Spleen (tissue), 11 donors: ENCODE measurements around the gene PTGER1. TPM values are rescaled to one million over a fixed set of nuclear protein-coding genes. Genes with fewer than 3 reads are reported as not detected.
"Not testable (repeated sequence)": the region's sequence is repeated elsewhere in the genome, so short reads cannot be mapped to it uniquely, and the experiment has no call there.

Experiments used
- DNase-seq: peaks from one replicate; pipeline ENCODE4 v3.0.0-alpha.2; 2020
- H3K27ac ChIP-seq, 8 donors: fragments of 200-600 bp; sonication (generic) in 7 of 8; 1 replicate in 4 of 8; 2 replicates in 4 of 8; pipeline versions ENCODE4 v1.5.0 to v1.8.0; 2016 to 2021; ENCODE audit warnings: inconsistent platforms in 4 of 8, mild to moderate bottlenecking in 4 of 8, moderate library complexity in 1 of 8
- H3K27me3 ChIP-seq, 7 donors: fragments of 200-600 bp; sonication (generic) in 6 of 7; replicated peaks in 1 of 7; 1 replicate in 4 of 7; 2 replicates in 3 of 7; pipeline versions ENCODE4 v1.5.0 to v1.8.0; 2016 to 2021; ENCODE audit warnings: inconsistent platforms in 3 of 7, mild to moderate bottlenecking in 1 of 7
- H3K36me3 ChIP-seq, 6 donors: fragments of 200-600 bp; sonication (generic) in 5 of 6; 1 replicate in 4 of 6; 2 replicates in 2 of 6; pipeline versions ENCODE4 v1.5.0 to v1.8.0; 2016 to 2021; ENCODE audit warnings: inconsistent platforms in 2 of 6
- H3K4me1 ChIP-seq, 6 donors: fragments of 200-600 bp; sonication (generic) in 5 of 6; 1 replicate in 3 of 6; 2 replicates in 3 of 6; pipeline versions ENCODE4 v1.5.0 to v1.8.0; 2016 to 2021; ENCODE audit warnings: inconsistent platforms in 3 of 6
- H3K4me3 ChIP-seq, 8 donors: fragments of 200-600 bp; sonication (generic) in 7 of 8; 1 replicate in 4 of 8; 2 replicates in 4 of 8; pipeline versions ENCODE4 v1.5.0 to v1.8.0; 2016 to 2021; ENCODE audit warnings: inconsistent platforms in 4 of 8, mild to moderate bottlenecking in 4 of 8, moderate library complexity in 2 of 8
- H3K9me3 ChIP-seq, 8 donors: fragments of 200-600 bp; sonication (generic) in 7 of 8; 1 replicate in 4 of 8; 2 replicates in 4 of 8; pipeline versions ENCODE4 v1.5.0 to v1.8.0; 2016 to 2021; ENCODE audit warnings: inconsistent platforms in 4 of 8
- CTCF ChIP-seq, 11 experiments: fragments of 200-600 bp in 7 of 11; fragments of 450-650 bp in 4 of 11; sonication (generic) in 4 of 11; IDR thresholded peaks in 8 of 11; conservative IDR thresholded peaks in 3 of 11; 1 replicate in 7 of 11; 2 replicates in 4 of 11; pipeline versions ENCODE4 v1.4.0 to v1.8.0; 2016 to 2021; ENCODE audit warnings: antibody characterized with exemption in 11 of 11, inconsistent platforms in 4 of 11, mild to moderate bottlenecking in 1 of 11
- POLR2A ChIP-seq, 3 donors: fragments of 450-650 bp; IDR thresholded peaks; one replicate each; pipeline ENCODE4 v1.5.1; 2017; ENCODE audit warnings: antibody characterized with exemption in 3 of 3, mild to moderate bottlenecking in 1 of 3
- POLR2AphosphoS5 ChIP-seq, 3 donors: sonication (generic); formaldehyde crosslinking; IDR thresholded peaks; one replicate each; pipeline ENCODE4 v1.5.1; 2017; ENCODE audit warnings: antibody characterized with exemption in 3 of 3
- WGBS, 5 donors: extraction: QIAGEN DNeasy Blood & Tissue Kit in 3 of 5; methylation state at CpG; one replicate each; pipeline versions ENCODE4 v1.1.5 to v1.1.7; 2013 to 2018; 5-methylcytosine and 5-hydroxymethylcytosine counted together
- intact Hi-C: fragments of 100-400 bp; cut with DNase I; formaldehyde crosslinking; loops from one replicate; pipeline ENCODE4 v1.15.0; 2023; ENCODE audit warnings: low total_unique reads
- polyA plus RNA-seq, 3 donors: library from polyadenylated mRNA; stranded (reverse); fragments of 200-250 nt; gene quantifications; one replicate each; pipeline ENCODE4 v1.2.1, GENCODE V29; 2013
- total RNA-seq, 7 donors: library from RNA; depleted of rRNA in 3 of 7; stranded (reverse); fragments of >200 nt in 3 of 7; fragmentation: NEBNext Ultra II Directional in 4 of 7; extraction: Animal tissue kit (Norgen Biotek cat#: 25700) in 4 of 7; gene quantifications; one replicate each; pipeline versions ENCODE4 v1.1.0 to v1.2.1, GENCODE V29; 2016 to 2021
- donor health status: healthy with polysubstance abuse.
- donor health status: DM: no; HTN: no; CAD: no; lungs with moderate emphysema.
- donor health status: DM: no; HTN: no; CAD: no.
- donor health status: Bipolar disorder and iron deficiency.
- donor health status: healthy.
- donor health status: DM: no; HTN: no; CAD: no.
- donor health status: DM: yes; HTN: yes; CAD: no.

Gene PTGER1
- total and polyA plus RNA-seq, 10 donors: 1.8 to 26.8 (median 8.0) TPM

- TF ChIP-seq CTCF (IDR thresholded peaks at IDR 0.05 in 8 of 11, conservative IDR thresholded peaks at IDR 0.05 in 3 of 11): no peak
- TF ChIP-seq POLR2AphosphoS5 (IDR thresholded peaks at IDR 0.05): no peak
- no peak for TF ChIP-seq POLR2A (IDR thresholded peaks at IDR 0.05)
- H3K4me1 ChIP-seq: peaks cover 0 to 23% (median 5%) of the 10 kb centered on the region in 6 donors
- WGBS, 5 donors: 70 to 99% (median 96%) methylated on average over 2 of the region's 2 CpGs
- no peak overlapping the region for H3K27ac ChIP-seq
- H3K4me3 ChIP-seq: no peak overlapping the region
- DNase-seq: no peak
- intact Hi-C loops: no loop called here
- peaks cover 2 to 100% (median 89%) of the 10 kb centered on the region in 6 donors for H3K36me3 ChIP-seq
- no peaks in the 10 kb centered on the region for H3K9me3 ChIP-seq
- no peaks in the 10 kb centered on the region for H3K27me3 ChIP-seq
These were observed 14.2 kb downstream of the PTGER1 start for GRCh38 chr19:14460935-14461334.

GRCh38 chr19:14459703-14460102, 15.5 kb downstream of the PTGER1 start:
- DNase-seq: no peak
- Histone ChIP-seq H3K4me3 (no peak overlapping the region), H3K4me1 (peaks cover 0 to 23% (median 5%) of the 10 kb centered on the region in 6 donors), H3K36me3 (peaks cover 2 to 100% (median 89%) of the 10 kb centered on the region in 6 donors), H3K27ac (peak overlapping the region in 4 of 8 donors; percentile 44 to 58 (median 49)), H3K9me3 (no peaks in the 10 kb centered on the region), H3K27me3 (no peaks in the 10 kb centered on the region)
- WGBS, 5 donors: 60 to 71% (median 68%) methylated on average over 4 to 5 of the region's 5 CpGs
- TF ChIP-seq POLR2AphosphoS5 (IDR thresholded peaks at IDR 0.05) (peak in 2 of 3 donors; percentile 25 to 59), POLR2A (IDR thresholded peaks at IDR 0.05) (no peak), CTCF (IDR thresholded peaks at IDR 0.05 in 8 of 11, conservative IDR thresholded peaks at IDR 0.05 in 3 of 11) (no peak)
- intact Hi-C loops: no loop called here

- H3K4me1 ChIP-seq, H3K4me3 ChIP-seq, DNase-seq, H3K27me3 ChIP-seq, H3K27ac ChIP-seq, H3K9me3 ChIP-seq, intact Hi-C loops: not testable (repeated sequence)
- peaks cover 4 to 100% (median 95%) of the 10 kb centered on the region in 6 donors for H3K36me3 ChIP-seq
- WGBS, 5 donors: 96 to 100% (median 99%) methylated on average over 3 of the region's 3 CpGs
These were observed 22.9 kb downstream of the PTGER1 start for GRCh38 chr19:14452303-14452702.

- intact Hi-C loops: no loop called here
- no peak for DNase-seq
- H3K27me3 ChIP-seq: no peaks in the 10 kb centered on the region
- H3K4me3 ChIP-seq: no peak overlapping the region
- peaks cover 0 to 8% (median 0%) of the 10 kb centered on the region in 6 donors for H3K4me1 ChIP-seq
- TF ChIP-seq POLR2A (IDR thresholded peaks at IDR 0.05) (no peak), CTCF (IDR thresholded peaks at IDR 0.05 in 8 of 11, conservative IDR thresholded peaks at IDR 0.05 in 3 of 11) (no peak), POLR2AphosphoS5 (IDR thresholded peaks at IDR 0.05) (no peak)
- H3K27ac ChIP-seq: no peak overlapping the region
- 96 to 99% (median 98%) methylated on average over 7 to 19 of the region's 19 CpGs for WGBS, 5 donors
- no peaks in the 10 kb centered on the region for H3K9me3 ChIP-seq
- H3K36me3 ChIP-seq: peaks cover 4 to 100% (median 99%) of the 10 kb centered on the region in 6 donors
These were observed 24.3 kb downstream of the PTGER1 start for GRCh38 chr19:14450876-14451275.
